OCI-LY7 (cell line): ENCODE data around the gene GAB1. TPM values are rescaled to one million over a fixed set of nuclear protein-coding genes. Genes with fewer than 3 reads are reported as not detected.
A peak's percentile ranks its signal among the peaks of the same experiment; 100 is the strongest.
"Not testable (repeated sequence)": the region's sequence is repeated elsewhere in the genome, so short reads cannot be mapped to it uniquely, and the experiment has no call there.

Experiments
- BruUV-seq: library from RNA; stranded (reverse); fragments of 400-500 nt; replicated peaks from 2 replicates; lab custom pipeline; 2021; lab: Mats Ljungman, UMichigan
- CTCF ChIA-PET: fragments of 300-600 bp; sonication (Branson Sonifier 250); formaldehyde crosslinking; loops from one replicate; lab custom pipeline; 2022; ENCODE audit warnings: antibody characterized with exemption; ENCODE audit not compliant: unreplicated experiment; lab: Charles Lee
- POLR2A ChIA-PET: fragments of 300-600 bp; sonication (Branson Sonifier 250); formaldehyde crosslinking; loops from one replicate; lab custom pipeline; 2022; ENCODE audit warnings: antibody characterized with exemption; lab: Charles Lee
- DNase-seq: peaks from one replicate; pipeline ENCODE4 v3.0.0-alpha.2; 2015; ENCODE audit warnings: low spot score
- H2AFZ ChIP-seq: fragments of 200-600 bp; sonication (generic), shearing (Covaris generic); 2 replicates; pipeline ENCODE4 v1.6.1; 2014; ENCODE audit warnings: mild to moderate bottlenecking, antibody characterized with exemption, low read length, moderate library complexity
- H3K27ac ChIP-seq: fragments of 200-600 bp; sonication (generic); 2 replicates; pipeline ENCODE4 v1.5.1; 2014; ENCODE audit warnings: mixed run types, low read depth, mild to moderate bottlenecking, moderate library complexity, low read length, inconsistent platforms; ENCODE audit not compliant: poor library complexity, severe bottlenecking
- H3K36me3 ChIP-seq: fragments of 200-600 bp; sonication (generic); 2 replicates; pipeline ENCODE4 v1.6.1; 2014; ENCODE audit warnings: mild to moderate bottlenecking, antibody characterized with exemption, low read length, moderate library complexity, mixed read lengths; ENCODE audit not compliant: insufficient read depth
- H3K4me1 ChIP-seq: fragments of 200-600 bp; sonication (generic); 2 replicates; pipeline ENCODE4 v1.5.1; 2014; ENCODE audit warnings: mild to moderate bottlenecking, low read length; ENCODE audit not compliant: insufficient read depth, poor library complexity, severe bottlenecking
- H3K4me2 ChIP-seq: fragments of 200-600 bp; sonication (generic); 2 replicates; pipeline ENCODE4 v1.6.1; 2014; ENCODE audit warnings: mild to moderate bottlenecking, low read length
- H3K4me3 ChIP-seq: fragments of 200-600 bp; sonication (generic); 2 replicates; pipeline ENCODE4 v1.5.1; 2014; ENCODE audit warnings: mild to moderate bottlenecking, low read depth, low read length; ENCODE audit not compliant: poor library complexity, severe bottlenecking
- H3K79me2 ChIP-seq: fragments of 200-600 bp; sonication (generic); 2 replicates; pipeline ENCODE4 v1.6.1; 2016; ENCODE audit warnings: low read depth, mild to moderate bottlenecking, low read length, moderate library complexity, mixed read lengths; ENCODE audit not compliant: insufficient read depth
- H3K9me2 ChIP-seq: fragments of 200-600 bp; sonication (generic); 2 replicates; pipeline ENCODE4 v1.6.1; 2016; ENCODE audit warnings: mild to moderate bottlenecking, low read length, mixed read lengths; ENCODE audit not compliant: insufficient read depth
- H3K9me3 ChIP-seq: fragments of 200-600 bp; sonication (generic); 2 replicates; pipeline ENCODE4 v1.6.1; 2014; ENCODE audit warnings: mild to moderate bottlenecking, mixed run types, low read length, mixed read lengths
- H4K20me1 ChIP-seq: fragments of 200-600 bp; sonication (generic); 2 replicates; pipeline ENCODE4 v1.6.1; 2014; ENCODE audit warnings: mild to moderate bottlenecking, antibody characterized with exemption, low read length, moderate library complexity, mixed read lengths; ENCODE audit not compliant: insufficient read depth
- EZH2phosphoT487 ChIP-seq: fragments of 200-600 bp; sonication (generic); IDR thresholded peaks from 2 replicates; pipeline ENCODE4 v1.6.1; 2018; ENCODE audit warnings: low read depth, borderline replicate concordance, mild to moderate bottlenecking, mixed run types, antibody characterized with exemption, low read length, moderate library complexity, mixed read lengths
- intact Hi-C: fragments of 100-400 bp; cut with micrococcal nuclease; formaldehyde crosslinking; loops from one replicate; pipeline ENCODE4 v1.10.0; 2022; ENCODE audit not compliant: unreplicated experiment
- total RNA-seq, 2 experiments: library from RNA; depleted of rRNA in 1 of 2; stranded (reverse); fragments of >200 nt in 1 of 2; shearing (Covaris generic) in 1 of 2; gene quantifications; 2 replicates each; pipeline ENCODE4 v1.2.3, GENCODE V29; 2014 to 2022
- TF ChIP-seq, protein P1 (sequence below): fragments of 200-600 bp; sonication (generic); conservative IDR thresholded peaks from 2 replicates; pipeline ENCODE4 v1.5.1; 2014; ENCODE audit warnings: mild to moderate bottlenecking, antibody characterized with exemption, low read length, moderate library complexity, mixed read lengths

Gene GAB1
- total RNA-seq, 2 experiments from 2014 or later, result 42.6 to 99.3 TPM

DNA sequence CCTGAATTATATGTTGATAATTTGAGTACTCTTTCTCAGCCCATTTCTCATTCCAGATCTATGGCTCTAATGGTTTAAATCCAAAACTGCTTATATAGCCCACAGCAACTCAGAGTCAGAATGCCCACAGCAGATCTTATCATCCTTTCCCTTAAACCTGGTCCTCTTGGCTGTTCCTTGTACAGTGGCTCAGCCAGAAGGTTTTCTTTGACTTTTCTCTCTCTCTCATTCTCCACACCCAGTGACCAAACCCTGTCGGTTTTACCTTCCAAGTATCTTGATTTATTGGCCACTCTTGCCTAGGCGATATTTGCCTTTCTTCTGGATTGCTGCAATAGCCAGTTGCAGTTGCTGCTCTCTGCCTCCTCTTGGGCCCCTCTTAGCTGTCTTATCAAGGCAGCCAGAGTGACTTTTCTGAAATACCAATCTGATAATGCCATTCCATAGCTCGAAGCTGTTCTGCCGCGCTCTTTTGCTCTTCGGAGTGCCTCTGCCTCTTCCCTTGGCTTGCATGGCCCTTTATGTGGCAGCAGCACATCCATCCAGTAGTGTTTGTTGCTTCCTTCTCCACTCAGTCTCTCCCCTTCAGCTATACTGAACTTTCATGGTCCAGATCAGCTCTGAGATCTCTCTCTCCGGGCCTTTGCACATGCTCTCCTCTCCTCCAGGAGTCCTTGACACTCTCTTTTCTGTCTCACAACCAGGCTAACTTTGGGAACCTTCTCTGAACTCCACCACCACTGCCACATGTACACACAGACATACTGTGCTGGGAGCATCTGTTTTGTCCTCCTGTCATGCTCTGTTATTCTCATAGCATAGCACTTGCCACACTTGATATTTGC is 11.8 kb downstream of the GAB1 start:
- Histone ChIP-seq H4K20me1 (no peaks in the 10 kb centered on the region), H3K4me2 (no peak overlapping the region), H3K9me3 (no peaks in the 10 kb centered on the region), H2AFZ (no peak overlapping the region), H3K4me1 (peaks cover 27% of the 10 kb centered on the region), H3K4me3 (no peak overlapping the region), H3K79me2 (peaks cover 33% of the 10 kb centered on the region), H3K27ac (no peak overlapping the region), H3K9me2 (no peaks in the 10 kb centered on the region), H3K36me3 (0 out of 2 replicates have a peak, but pooled peaks cover 4% of the 10 kb centered on the region)
- DNase-seq, result no peak
- POLR2A ChIA-PET, result interaction anchor here (1.2 to 1.5 kb wide), 4 partner anchors 8 to 42 kb away, joined by 3 to 5 read pairs (median 4); no protein-coding TSS in a partner anchor
- intact Hi-C loops, result no loop called here
- CTCF ChIA-PET, result no interaction called here
- TF ChIP-seq, protein P1, sequence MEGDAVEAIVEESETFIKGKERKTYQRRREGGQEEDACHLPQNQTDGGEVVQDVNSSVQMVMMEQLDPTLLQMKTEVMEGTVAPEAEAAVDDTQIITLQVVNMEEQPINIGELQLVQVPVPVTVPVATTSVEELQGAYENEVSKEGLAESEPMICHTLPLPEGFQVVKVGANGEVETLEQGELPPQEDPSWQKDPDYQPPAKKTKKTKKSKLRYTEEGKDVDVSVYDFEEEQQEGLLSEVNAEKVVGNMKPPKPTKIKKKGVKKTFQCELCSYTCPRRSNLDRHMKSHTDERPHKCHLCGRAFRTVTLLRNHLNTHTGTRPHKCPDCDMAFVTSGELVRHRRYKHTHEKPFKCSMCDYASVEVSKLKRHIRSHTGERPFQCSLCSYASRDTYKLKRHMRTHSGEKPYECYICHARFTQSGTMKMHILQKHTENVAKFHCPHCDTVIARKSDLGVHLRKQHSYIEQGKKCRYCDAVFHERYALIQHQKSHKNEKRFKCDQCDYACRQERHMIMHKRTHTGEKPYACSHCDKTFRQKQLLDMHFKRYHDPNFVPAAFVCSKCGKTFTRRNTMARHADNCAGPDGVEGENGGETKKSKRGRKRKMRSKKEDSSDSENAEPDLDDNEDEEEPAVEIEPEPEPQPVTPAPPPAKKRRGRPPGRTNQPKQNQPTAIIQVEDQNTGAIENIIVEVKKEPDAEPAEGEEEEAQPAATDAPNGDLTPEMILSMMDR, result no peak
- no TSS peak for BruUV-seq

- H2AFZ ChIP-seq, H3K36me3 ChIP-seq, H3K27ac ChIP-seq, H3K9me2 ChIP-seq, H3K4me2 ChIP-seq, H4K20me1 ChIP-seq, CTCF ChIA-PET, BruUV-seq, DNase-seq, H3K9me3 ChIP-seq, intact Hi-C loops, H3K4me3 ChIP-seq: not testable (repeated sequence)
- POLR2A ChIA-PET, result interaction anchor here (10.2 kb wide), 1 partner anchor 9 kb away, joined by 236 read pairs; the partner anchor contains the start of gene GAB1
- Histone ChIP-seq H3K4me1 (peaks cover 42% of the 10 kb centered on the region), H3K79me2 (peaks cover 43% of the 10 kb centered on the region)
Observed at GRCh38 chr4:143349858-143350527, 13.3 kb downstream of the GAB1 start.

DNA sequence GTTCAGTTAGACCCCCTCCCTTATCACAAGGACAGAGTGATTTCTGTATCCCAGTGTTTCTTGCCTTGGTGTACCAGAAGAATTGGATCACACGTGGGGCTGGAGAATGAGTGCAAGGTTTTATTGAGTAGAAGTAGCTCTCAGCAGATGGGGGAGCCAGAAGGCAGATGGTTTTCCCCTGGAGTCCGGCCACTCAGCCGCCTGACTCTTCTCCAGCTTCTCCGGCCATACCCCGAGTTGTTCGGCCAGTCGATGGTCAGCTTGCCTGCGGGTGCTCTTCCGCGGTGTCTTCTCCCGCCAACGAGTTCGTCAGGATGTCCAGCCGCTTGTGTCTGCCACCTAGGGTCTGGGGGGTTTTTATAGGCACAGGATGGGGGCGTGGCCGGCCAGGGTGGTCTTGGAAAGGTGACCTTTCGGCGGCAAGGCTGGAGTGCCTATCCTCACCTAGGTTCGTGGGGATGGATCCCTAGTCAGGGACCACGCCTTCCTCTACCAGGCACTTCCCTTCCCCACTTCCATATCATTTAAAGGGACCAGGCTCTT is 14.5 kb downstream of the GAB1 start:
- H3K9me2 ChIP-seq, result no peaks in the 10 kb centered on the region
- H3K79me2 ChIP-seq, result peaks cover 56% of the 10 kb centered on the region
- H2AFZ ChIP-seq, result no peak overlapping the region
- intact Hi-C loops, result no loop called here
- TF ChIP-seq, protein P1, result no peak
- TF ChIP-seq EZH2phosphoT487, result no peak
- peaks cover 54% of the 10 kb centered on the region for H3K4me1 ChIP-seq
- H3K4me3 ChIP-seq, result peak overlapping the region; percentile 30
- ChIA-PET POLR2A (interaction anchor here (0.7 to 10.2 kb wide), 3 partner anchors 11 to 84 kb away, joined by 3 to 236 read pairs (median 130); partner anchors contain the start of gene GAB1), CTCF (interaction anchor here (0.5 to 0.6 kb wide), 2 partner anchors 8 to 89 kb away, joined by 3 read pairs; no protein-coding TSS in a partner anchor)
- H3K4me2 ChIP-seq, result peak overlapping the region; percentile 88
- H3K27ac ChIP-seq, result peak overlapping the region; percentile 34
- DNase-seq, result no peak
- H4K20me1 ChIP-seq, result no peaks in the 10 kb centered on the region
- no TSS peak for BruUV-seq
- 0 out of 2 replicates have a peak, but pooled peaks cover 2% of the 10 kb centered on the region for H3K36me3 ChIP-seq
- H3K9me3 ChIP-seq, result no peaks in the 10 kb centered on the region
